CD14-positive monocyte (primary cell): Measurements from ENCODE around the gene TEAD4. TPM values are rescaled to one million over a fixed set of nuclear protein-coding genes. Genes with fewer than 3 reads are reported as not detected.

Experiments used
- DNase-seq, 3 donors: peaks; one replicate each; pipeline ENCODE4 v3.0.0-alpha.2; 2011 to 2022
- H2AFZ ChIP-seq: 2 replicates; pipeline ENCODE4 v1.6.0; 2012; ENCODE audit warnings: mild to moderate bottlenecking, low read depth, low read length, inconsistent platforms; ENCODE audit not compliant: insufficient read depth, poor library complexity, severe bottlenecking
- H3K27ac ChIP-seq, 2 donors: 1 replicate in 1 of 2; 2 replicates in 1 of 2; pipeline ENCODE4 v1.5.1; 2012 to 2013; ENCODE audit warnings: low read length in 2 of 2, control low read depth in 1 of 2, inconsistent platforms in 1 of 2, low read depth in 1 of 2, mild to moderate bottlenecking in 1 of 2
- H3K27me3 ChIP-seq, 2 donors: one replicate each; pipeline versions ENCODE4 v1.6.0 to v1.6.1; 2011 to 2013; ENCODE audit warnings: low read length in 2 of 2; ENCODE audit not compliant: control insufficient read depth in 2 of 2, insufficient read depth in 2 of 2
- H3K36me3 ChIP-seq, 2 donors: replicated peaks in 1 of 2; 1 replicate in 1 of 2; 2 replicates in 1 of 2; pipeline versions ENCODE4 v1.5.1 to v1.6.1; 2012 to 2013; ENCODE audit warnings: low read length in 2 of 2, control low read depth in 1 of 2, inconsistent platforms in 1 of 2, mild to moderate bottlenecking in 1 of 2; ENCODE audit not compliant: insufficient read depth in 2 of 2, control insufficient read depth in 1 of 2
- H3K4me1 ChIP-seq, 2 donors: 1 replicate in 1 of 2; 2 replicates in 1 of 2; pipeline versions ENCODE4 v1.5.1 to v1.6.1; 2012 to 2013; ENCODE audit warnings: low read length in 2 of 2, control low read depth in 1 of 2, inconsistent platforms in 1 of 2, mild to moderate bottlenecking in 1 of 2, moderate library complexity in 1 of 2; ENCODE audit not compliant: insufficient read depth in 2 of 2, control insufficient read depth in 1 of 2
- H3K4me2 ChIP-seq: replicated peaks from 2 replicates; pipeline ENCODE3; 2012; ENCODE audit warnings: low read length, moderate library complexity, mild to moderate bottlenecking; ENCODE audit not compliant: poor library complexity, severe bottlenecking; ENCODE audit errors: extremely low read depth
- H3K4me3 ChIP-seq, 3 experiments: fragments of 200-600 bp in 1 of 3; sonication (generic) in 1 of 3; replicated peaks in 1 of 3; 1 replicate in 2 of 3; 2 replicates in 1 of 3; pipeline ENCODE4 v1.5.1; 2011 to 2013; ENCODE audit warnings: low read length in 3 of 3, mild to moderate bottlenecking in 3 of 3, control low read depth in 2 of 3, low read depth in 2 of 3, inconsistent platforms in 1 of 3, moderate library complexity in 1 of 3
- H3K79me2 ChIP-seq: 2 replicates; pipeline ENCODE4 v1.6.0; 2012; ENCODE audit warnings: mild to moderate bottlenecking, control low read depth, inconsistent platforms, low read length, moderate library complexity; ENCODE audit not compliant: insufficient read depth
- H3K9ac ChIP-seq: 2 replicates; pipeline ENCODE4 v1.6.0; 2017; ENCODE audit warnings: low read length, mild to moderate bottlenecking; ENCODE audit not compliant: insufficient read depth, poor library complexity, severe bottlenecking
- H3K9me3 ChIP-seq, 2 donors: replicated peaks in 1 of 2; 1 replicate in 1 of 2; 2 replicates in 1 of 2; pipeline versions ENCODE4 v1.5.1 to v1.6.1; 2012 to 2013; ENCODE audit warnings: low read length in 2 of 2, control low read depth in 1 of 2; ENCODE audit not compliant: control insufficient read depth in 1 of 2, insufficient read depth in 1 of 2
- H4K20me1 ChIP-seq: 2 replicates; pipeline ENCODE4 v1.6.0; 2012; ENCODE audit warnings: mild to moderate bottlenecking, low read length, control low read depth, moderate library complexity; ENCODE audit not compliant: insufficient read depth
- H3K27ac Mint-ChIP-seq, 7 donors: one replicate each; pipeline ENCODE4 v1.8.0; 2020; ENCODE audit warnings: mild to moderate bottlenecking in 7 of 7, mixed read lengths in 7 of 7, moderate library complexity in 6 of 7, inconsistent platforms in 2 of 7
- H3K27me3 Mint-ChIP-seq, 3 donors: one replicate each; pipeline ENCODE4 v1.8.0; 2021 to 2022; ENCODE audit warnings: low read depth in 3 of 3, mild to moderate bottlenecking in 3 of 3, mixed read lengths in 3 of 3, moderate library complexity in 3 of 3, inconsistent platforms in 1 of 3
- H3K36me3 Mint-ChIP-seq, 2 donors: one replicate each; pipeline ENCODE4 v1.8.0; 2020; ENCODE audit warnings: mixed read lengths in 2 of 2, inconsistent platforms in 1 of 2, mild to moderate bottlenecking in 1 of 2
- H3K4me1 Mint-ChIP-seq: one replicate; pipeline ENCODE4 v1.8.0; 2020; ENCODE audit warnings: mild to moderate bottlenecking, mixed read lengths
- H3K4me3 Mint-ChIP-seq, 2 donors: one replicate each; pipeline ENCODE4 v1.8.0; 2020; ENCODE audit warnings: mild to moderate bottlenecking in 2 of 2, mixed read lengths in 2 of 2, moderate library complexity in 1 of 2
- H3K9me3 Mint-ChIP-seq, 7 donors: one replicate each; pipeline ENCODE4 v1.8.0; 2020 to 2022; ENCODE audit warnings: mixed read lengths in 7 of 7, mild to moderate bottlenecking in 6 of 7, moderate library complexity in 6 of 7, inconsistent platforms in 2 of 7
- CTCF ChIP-seq: fragments of 200-600 bp; IDR thresholded peaks from one replicate; pipeline ENCODE4 v1.8.0; 2022; ENCODE audit warnings: antibody characterized with exemption, mild to moderate bottlenecking
- WGBS: methylation state at CpG from one replicate; pipeline ENCODE4 v1.1.5; 2013; ENCODE audit warnings: missing lambda C conversion rate; ENCODE audit not compliant: insufficient coverage; 5-methylcytosine and 5-hydroxymethylcytosine counted together
- intact Hi-C, 2 donors: fragments of 100-400 bp; cut with micrococcal nuclease; formaldehyde crosslinking; loops; one replicate each; pipeline versions ENCODE4 v1.15.0 to v1.15.1; 2023
- polyA plus RNA-seq, 3 donors: library from polyadenylated mRNA; depleted of rRNA in 1 of 3; unstranded in 2 of 3; stranded (reverse) in 1 of 3; fragments of 300-500 nt in 2 of 3; fragments of >200 nt in 1 of 3; fragmentation: Illumina TruSeq in 2 of 3; gene quantifications; 1 replicate in 2 of 3; 2 replicates in 1 of 3; pipeline ENCODE4 v1.2.3, GENCODE V29; 2012 to 2021

Gene TEAD4
- polyA plus RNA-seq, 3 donors: not detected

- Histone ChIP-seq H3K4me2 (no peak overlapping the region), H3K79me2 (no peaks in the 10 kb centered on the region), H2AFZ (no peak overlapping the region), H3K36me3 (no peaks in the 10 kb centered on the region), H3K4me1 (no peaks in the 10 kb centered on the region), H3K27me3 (no peaks in the 10 kb centered on the region), H3K9me3 (no peaks in the 10 kb centered on the region), H3K27ac (no peak overlapping the region), H4K20me1 (no peaks in the 10 kb centered on the region), H3K9ac (no peak overlapping the region), H3K4me3 (no peak overlapping the region)
- H3K4me3 Mint-ChIP-seq: no peak overlapping the region
- H3K9me3 Mint-ChIP-seq: no peaks in the 10 kb centered on the region
- no peaks in the 10 kb centered on the region for H3K36me3 Mint-ChIP-seq
- H3K27me3 Mint-ChIP-seq: peaks cover 1 to 8% (median 6%) of the 10 kb centered on the region in 3 donors
- no peak overlapping the region for H3K27ac Mint-ChIP-seq
- intact Hi-C loops: no loop called here
- no peaks in the 10 kb centered on the region for H3K4me1 Mint-ChIP-seq
- 89% methylated on average over 11 of the region's 13 CpGs for WGBS
- no peak for TF ChIP-seq CTCF
- DNase-seq: no peak
These were observed 61.7 kb downstream of the TEAD4 start for GRCh38 chr12:3020850-3021435.

- H3K27me3 Mint-ChIP-seq: peaks cover 1 to 12% (median 5%) of the 10 kb centered on the region in 3 donors
- H3K36me3 ChIP-seq: no peaks in the 10 kb centered on the region
These were observed 63.2 kb downstream of the TEAD4 start for GRCh38 chr12:3022411-3022810.

More at GRCh38 chr12:3022411-3022810, 63.2 kb downstream of the TEAD4 start:
- H3K79me2 ChIP-seq: no peaks in the 10 kb centered on the region
- H3K27me3 ChIP-seq: no peaks in the 10 kb centered on the region
- H3K4me2 ChIP-seq: no peak overlapping the region
- TF ChIP-seq CTCF: no peak
- no peaks in the 10 kb centered on the region for H4K20me1 ChIP-seq
- no peak for DNase-seq
- H3K36me3 Mint-ChIP-seq: no peaks in the 10 kb centered on the region
- no peak overlapping the region for H3K27ac ChIP-seq
- intact Hi-C loops: no loop called here
- no peak overlapping the region for H2AFZ ChIP-seq
- H3K4me3 Mint-ChIP-seq: no peak overlapping the region
- no peak overlapping the region for H3K27ac Mint-ChIP-seq
- H3K4me1 ChIP-seq: no peaks in the 10 kb centered on the region
- no peak overlapping the region for H3K9ac ChIP-seq
- no peaks in the 10 kb centered on the region for H3K9me3 ChIP-seq
- no peak overlapping the region for H3K4me3 ChIP-seq
- H3K4me1 Mint-ChIP-seq: no peaks in the 10 kb centered on the region
- no peaks in the 10 kb centered on the region for H3K9me3 Mint-ChIP-seq
- 100% methylated on average over 2 of the region's 9 CpGs for WGBS
